ENCODE measurements around the gene LDLRAD3. TPM values are rescaled to one million over a fixed set of nuclear protein-coding genes. Genes with fewer than 3 reads are reported as not detected.

LDLRAD3 gene
- polyA plus RNA-seq, 3 donors, result 7.3 to 14.1 (median 10.4) TPM

DNA sequence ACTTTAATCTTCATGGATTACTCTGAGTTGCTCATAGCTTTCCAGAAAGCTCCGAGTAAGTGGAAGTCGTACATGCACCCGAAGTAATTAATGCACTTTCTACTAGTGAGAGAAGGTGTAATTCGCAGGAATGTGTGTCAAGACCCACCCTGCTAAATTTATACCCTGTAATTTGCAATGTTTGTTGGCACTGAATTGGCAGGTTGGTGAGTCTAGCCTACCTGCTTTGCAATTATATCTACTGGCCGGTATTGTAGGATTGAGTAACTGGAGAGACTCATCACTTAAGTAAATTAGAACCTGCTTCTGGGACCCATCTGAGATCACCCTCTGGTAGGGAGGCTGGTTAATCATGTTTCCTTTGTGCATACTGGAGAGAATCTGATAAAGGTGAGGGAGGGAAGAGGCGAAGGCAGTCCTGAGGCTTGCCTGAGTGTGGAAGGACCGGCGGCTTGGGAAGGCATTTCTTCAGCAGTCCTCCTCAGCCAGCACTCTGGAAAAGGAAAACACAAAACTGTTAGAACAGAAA lies 63.3 kb downstream of the LDLRAD3 start:
- Histone ChIP-seq H3K27me3 (ENCODE audit: control insufficient read depth in 2 of 2, insufficient read depth in 2 of 2, low read length in 2 of 2) (no peaks in the 10 kb centered on the region), H2AFZ (ENCODE audit: insufficient read depth, low read depth, low read length, poor library complexity, severe bottlenecking) (no peak overlapping the region), H4K20me1 (ENCODE audit: insufficient read depth, low read length) (peaks cover 11% of the 10 kb centered on the region), H3K4me1 (ENCODE audit: control insufficient read depth in 1 of 2, insufficient read depth in 2 of 2, low read length in 2 of 2) (no peaks in the 10 kb centered on the region), H3K9me3 (replicated peaks in 1 of 2; ENCODE audit: control insufficient read depth in 1 of 2, insufficient read depth in 1 of 2, low read length in 2 of 2) (peaks cover 11 to 15% of the 10 kb centered on the region in 2 donors), H3K27ac (ENCODE audit: low read depth in 1 of 2, low read length in 2 of 2) (no peak overlapping the region), H3K4me3 (replicated peaks in 1 of 3; ENCODE audit: low read depth in 2 of 3, low read length in 3 of 3) (no peak overlapping the region), H3K4me2 (replicated peaks; ENCODE audit: extremely low read depth, low read length, poor library complexity, severe bottlenecking) (no peak overlapping the region), H3K36me3 (replicated peaks in 1 of 2; ENCODE audit: control insufficient read depth in 1 of 2, insufficient read depth in 2 of 2, low read length in 2 of 2) (peaks cover 0 to 6% of the 10 kb centered on the region in 2 donors), H3K79me2 (ENCODE audit: insufficient read depth, low read length) (no peaks in the 10 kb centered on the region), H3K9ac (ENCODE audit: insufficient read depth, low read length, poor library complexity, severe bottlenecking) (no peak overlapping the region)
- no peak overlapping the region for H3K4me3 Mint-ChIP-seq
- no peak for DNase-seq
- 96% methylated on average over 3 of the region's 8 CpGs for WGBS (ENCODE audit: insufficient coverage)
- intact Hi-C loops (cut with micrococcal nuclease), result no loop called here
- TF ChIP-seq, protein P1, sequence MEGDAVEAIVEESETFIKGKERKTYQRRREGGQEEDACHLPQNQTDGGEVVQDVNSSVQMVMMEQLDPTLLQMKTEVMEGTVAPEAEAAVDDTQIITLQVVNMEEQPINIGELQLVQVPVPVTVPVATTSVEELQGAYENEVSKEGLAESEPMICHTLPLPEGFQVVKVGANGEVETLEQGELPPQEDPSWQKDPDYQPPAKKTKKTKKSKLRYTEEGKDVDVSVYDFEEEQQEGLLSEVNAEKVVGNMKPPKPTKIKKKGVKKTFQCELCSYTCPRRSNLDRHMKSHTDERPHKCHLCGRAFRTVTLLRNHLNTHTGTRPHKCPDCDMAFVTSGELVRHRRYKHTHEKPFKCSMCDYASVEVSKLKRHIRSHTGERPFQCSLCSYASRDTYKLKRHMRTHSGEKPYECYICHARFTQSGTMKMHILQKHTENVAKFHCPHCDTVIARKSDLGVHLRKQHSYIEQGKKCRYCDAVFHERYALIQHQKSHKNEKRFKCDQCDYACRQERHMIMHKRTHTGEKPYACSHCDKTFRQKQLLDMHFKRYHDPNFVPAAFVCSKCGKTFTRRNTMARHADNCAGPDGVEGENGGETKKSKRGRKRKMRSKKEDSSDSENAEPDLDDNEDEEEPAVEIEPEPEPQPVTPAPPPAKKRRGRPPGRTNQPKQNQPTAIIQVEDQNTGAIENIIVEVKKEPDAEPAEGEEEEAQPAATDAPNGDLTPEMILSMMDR (IDR thresholded peaks at IDR 0.05), result no peak
- H3K27ac Mint-ChIP-seq, result no peak overlapping the region
- peaks cover 7 to 9% of the 10 kb centered on the region in 2 donors for H3K36me3 Mint-ChIP-seq
- H3K4me1 Mint-ChIP-seq, result peaks cover 6% of the 10 kb centered on the region
- H3K27me3 Mint-ChIP-seq (ENCODE audit: low read depth in 3 of 3), result no peaks in the 10 kb centered on the region
- H3K9me3 Mint-ChIP-seq, result peaks cover 13 to 23% (median 17%) of the 10 kb centered on the region in 7 donors

DNA sequence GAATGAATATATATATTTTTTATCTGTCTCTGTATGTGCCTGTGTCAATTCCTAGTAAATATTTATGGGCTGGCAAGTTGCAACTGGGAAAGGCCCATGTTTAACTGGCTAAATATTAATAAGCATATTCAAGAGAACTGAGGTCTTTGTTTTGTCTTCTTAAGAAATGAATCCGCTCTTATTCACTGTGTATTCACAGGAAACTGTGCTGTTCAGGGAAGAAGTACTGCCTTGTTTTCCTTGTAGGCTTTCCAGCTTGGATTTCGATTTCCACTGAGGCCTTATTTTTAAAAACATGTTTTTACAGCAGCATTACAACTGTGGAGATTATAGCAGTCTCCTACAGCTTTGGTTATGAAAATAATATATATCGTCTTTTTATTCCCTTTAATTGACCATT lies 64.7 kb downstream of the LDLRAD3 start:
- Mint-ChIP-seq H3K27me3 (ENCODE audit: low read depth in 3 of 3) (no peaks in the 10 kb centered on the region), H3K4me1 (peaks cover 5% of the 10 kb centered on the region), H3K4me3 (no peak overlapping the region), H3K9me3 (peaks cover 12 to 26% (median 19%) of the 10 kb centered on the region in 7 donors), H3K27ac (no peak overlapping the region), H3K36me3 (peaks cover 6% of the 10 kb centered on the region in 2 donors)
- DNase-seq, result no peak
- Histone ChIP-seq H3K27ac (ENCODE audit: low read depth in 1 of 2, low read length in 2 of 2) (no peak overlapping the region), H3K9me3 (replicated peaks in 1 of 2; ENCODE audit: control insufficient read depth in 1 of 2, insufficient read depth in 1 of 2, low read length in 2 of 2) (peaks cover 11 to 15% of the 10 kb centered on the region in 2 donors), H2AFZ (ENCODE audit: insufficient read depth, low read depth, low read length, poor library complexity, severe bottlenecking) (no peak overlapping the region), H3K36me3 (replicated peaks in 1 of 2; ENCODE audit: control insufficient read depth in 1 of 2, insufficient read depth in 2 of 2, low read length in 2 of 2) (no peaks in the 10 kb centered on the region), H4K20me1 (ENCODE audit: insufficient read depth, low read length) (peaks cover 11% of the 10 kb centered on the region), H3K9ac (ENCODE audit: insufficient read depth, low read length, poor library complexity, severe bottlenecking) (no peak overlapping the region), H3K27me3 (ENCODE audit: control insufficient read depth in 2 of 2, insufficient read depth in 2 of 2, low read length in 2 of 2) (no peaks in the 10 kb centered on the region), H3K4me1 (ENCODE audit: control insufficient read depth in 1 of 2, insufficient read depth in 2 of 2, low read length in 2 of 2) (no peaks in the 10 kb centered on the region), H3K4me2 (replicated peaks; ENCODE audit: extremely low read depth, low read length, poor library complexity, severe bottlenecking) (no peak overlapping the region), H3K4me3 (replicated peaks in 1 of 3; ENCODE audit: low read depth in 2 of 3, low read length in 3 of 3) (no peak overlapping the region), H3K79me2 (ENCODE audit: insufficient read depth, low read length) (no peaks in the 10 kb centered on the region)
- WGBS (ENCODE audit: insufficient coverage), result no CpG with 5 or more reads among the region's 3 CpGs
- TF ChIP-seq, protein P1 (IDR thresholded peaks at IDR 0.05), result no peak
- intact Hi-C loops (cut with micrococcal nuclease), result no loop called here
